Astrocyte of the spinal cord (primary cell): Measurements from ENCODE around the gene TMEM178B.

Experiments used
- DNase-seq: peaks from one replicate; pipeline ENCODE4 v3.0.0; 2011; ENCODE audit warnings: low read depth, low spot score
- H3K4me3 ChIP-seq: 2 replicates; pipeline ENCODE4 v1.5.1; 2011; ENCODE audit warnings: low read depth, mild to moderate bottlenecking, low read length, moderate library complexity
- CTCF ChIP-seq: IDR thresholded peaks from 2 replicates; pipeline ENCODE4 v1.5.1; 2012; ENCODE audit warnings: low read depth, mild to moderate bottlenecking, low read length, inconsistent platforms
- in situ Hi-C: cut with HindIII; loops from 2 replicates; pipeline ENCODE4 v1.10.0; 2017; ENCODE audit warnings: low sequenced_read_pairs

TMEM178B gene

DNA sequence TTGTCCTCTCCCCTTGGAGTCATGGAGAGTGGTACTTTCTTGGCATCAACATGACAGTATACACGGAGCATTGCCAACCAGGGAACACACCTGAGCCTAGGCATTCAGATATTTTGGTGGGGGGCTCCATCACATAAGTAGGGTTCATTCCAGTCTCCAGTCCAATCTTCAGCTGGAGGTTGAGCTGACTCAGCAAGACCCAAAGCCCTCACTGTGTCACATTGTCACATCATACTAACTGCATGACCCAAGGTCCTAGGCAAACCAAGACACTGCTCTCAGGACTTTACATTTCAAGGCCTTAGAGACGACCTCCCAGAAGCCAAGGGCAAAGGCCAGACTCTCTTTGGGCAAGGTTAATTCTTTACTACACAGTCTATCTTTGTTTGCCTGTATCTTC, 190.1 kb downstream of the TMEM178B start:
- no peak for DNase-seq
- TF ChIP-seq CTCF = no peak
- no peak overlapping the region for H3K4me3 ChIP-seq
- in situ Hi-C loops = no loop called here

- no peak overlapping the region for H3K4me3 ChIP-seq
- in situ Hi-C loops = no loop called here
- TF ChIP-seq CTCF = no peak
- DNase-seq = no peak
These were observed 190.6 kb downstream of the TMEM178B start for GRCh38 chr7:141264511-141264910.

GRCh38 chr7:141265668-141266067, 191.8 kb downstream of the TMEM178B start:
- H3K4me3 ChIP-seq = no peak overlapping the region
- in situ Hi-C loops = no loop called here
- TF ChIP-seq CTCF = no peak
- DNase-seq = no peak

GRCh38 chr7:141268614-141269013, 194.8 kb downstream of the TMEM178B start:
- no peak for TF ChIP-seq CTCF
- in situ Hi-C loops = no loop called here
- no peak for DNase-seq

DNA sequence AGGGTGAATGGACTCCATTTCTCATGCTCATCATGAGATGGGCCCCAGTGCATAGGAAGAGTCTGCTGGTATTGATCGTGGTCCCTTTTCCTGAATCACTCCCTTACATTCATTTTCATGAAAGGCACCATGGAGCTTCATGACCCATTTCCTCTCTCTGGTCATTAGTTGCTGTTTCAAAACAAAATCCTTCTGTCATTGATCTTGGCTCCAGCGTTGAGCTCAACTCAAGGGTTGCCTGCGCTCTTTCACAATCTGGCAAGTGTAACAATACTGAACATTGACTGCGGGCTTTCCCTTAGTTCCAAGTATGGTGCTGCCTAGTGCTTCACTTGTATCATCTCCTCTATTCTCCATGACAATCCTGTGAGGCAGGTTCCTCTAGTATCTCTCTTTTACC, 197.6 kb downstream of the TMEM178B start:
- in situ Hi-C loops = no loop called here
- no peak for DNase-seq
- no peak overlapping the region for H3K4me3 ChIP-seq
- TF ChIP-seq CTCF = no peak

More at GRCh38 chr7:141268614-141269013, 194.8 kb downstream of the TMEM178B start:
- no peak overlapping the region for H3K4me3 ChIP-seq

GRCh38 chr7:141272417-141272816, 198.6 kb downstream of the TMEM178B start:
- in situ Hi-C loops = no loop called here
- no peak for TF ChIP-seq CTCF
- no peak overlapping the region for H3K4me3 ChIP-seq
- DNase-seq = no peak

DNA sequence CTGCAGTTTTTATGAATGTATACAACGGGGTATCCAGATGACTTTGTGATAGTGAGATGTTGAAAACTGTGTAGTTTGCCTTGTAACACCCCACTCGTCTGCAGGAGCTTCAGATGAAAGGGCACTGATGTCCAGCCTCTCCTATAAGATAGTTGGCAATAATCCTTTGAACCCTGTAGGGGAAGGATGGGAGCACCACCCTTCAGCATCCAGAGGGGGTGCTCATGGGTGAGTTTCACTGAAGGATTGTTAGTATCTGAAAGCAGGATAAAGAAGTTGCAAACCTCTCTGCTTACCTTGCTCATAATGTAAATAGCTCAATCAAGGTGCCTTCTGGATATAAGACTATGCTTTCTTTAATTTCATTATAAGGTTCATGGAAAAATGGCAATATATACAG, 201.5 kb downstream of the TMEM178B start:
- DNase-seq = no peak
- in situ Hi-C loops = no loop called here
- no peak for TF ChIP-seq CTCF
- no peak overlapping the region for H3K4me3 ChIP-seq
